OCI-LY7 (cell line): ENCODE data around the gene FGD2. TPM values are rescaled to one million over a fixed set of nuclear protein-coding genes. Genes with fewer than 3 reads are reported as not detected.
A peak's percentile ranks its signal among the peaks of the same experiment; 100 is the strongest.

ENCODE experiments used
- BruUV-seq: library from RNA; stranded (reverse); fragments of 400-500 nt; replicated peaks from 2 replicates; lab custom pipeline; 2021; lab: Mats Ljungman, UMichigan
- CTCF ChIA-PET: fragments of 300-600 bp; sonication (Branson Sonifier 250); formaldehyde crosslinking; loops from one replicate; lab custom pipeline; 2022; ENCODE audit warnings: antibody characterized with exemption; ENCODE audit not compliant: unreplicated experiment; lab: Charles Lee
- POLR2A ChIA-PET: fragments of 300-600 bp; sonication (Branson Sonifier 250); formaldehyde crosslinking; loops from one replicate; lab custom pipeline; 2022; ENCODE audit warnings: antibody characterized with exemption; lab: Charles Lee
- DNase-seq: peaks from one replicate; pipeline ENCODE4 v3.0.0-alpha.2; 2015; ENCODE audit warnings: low spot score
- H2AFZ ChIP-seq: fragments of 200-600 bp; sonication (generic), shearing (Covaris generic); 2 replicates; pipeline ENCODE4 v1.6.1; 2014; ENCODE audit warnings: mild to moderate bottlenecking, antibody characterized with exemption, low read length, moderate library complexity
- H3K27ac ChIP-seq: fragments of 200-600 bp; sonication (generic); 2 replicates; pipeline ENCODE4 v1.5.1; 2014; ENCODE audit warnings: mixed run types, low read depth, mild to moderate bottlenecking, moderate library complexity, low read length, inconsistent platforms; ENCODE audit not compliant: poor library complexity, severe bottlenecking
- H3K36me3 ChIP-seq: fragments of 200-600 bp; sonication (generic); 2 replicates; pipeline ENCODE4 v1.6.1; 2014; ENCODE audit warnings: mild to moderate bottlenecking, antibody characterized with exemption, low read length, moderate library complexity, mixed read lengths; ENCODE audit not compliant: insufficient read depth
- H3K4me1 ChIP-seq: fragments of 200-600 bp; sonication (generic); 2 replicates; pipeline ENCODE4 v1.5.1; 2014; ENCODE audit warnings: mild to moderate bottlenecking, low read length; ENCODE audit not compliant: insufficient read depth, poor library complexity, severe bottlenecking
- H3K4me2 ChIP-seq: fragments of 200-600 bp; sonication (generic); 2 replicates; pipeline ENCODE4 v1.6.1; 2014; ENCODE audit warnings: mild to moderate bottlenecking, low read length
- H3K4me3 ChIP-seq: fragments of 200-600 bp; sonication (generic); 2 replicates; pipeline ENCODE4 v1.5.1; 2014; ENCODE audit warnings: mild to moderate bottlenecking, low read depth, low read length; ENCODE audit not compliant: poor library complexity, severe bottlenecking
- H3K79me2 ChIP-seq: fragments of 200-600 bp; sonication (generic); 2 replicates; pipeline ENCODE4 v1.6.1; 2016; ENCODE audit warnings: low read depth, mild to moderate bottlenecking, low read length, moderate library complexity, mixed read lengths; ENCODE audit not compliant: insufficient read depth
- H3K9me2 ChIP-seq: fragments of 200-600 bp; sonication (generic); 2 replicates; pipeline ENCODE4 v1.6.1; 2016; ENCODE audit warnings: mild to moderate bottlenecking, low read length, mixed read lengths; ENCODE audit not compliant: insufficient read depth
- H3K9me3 ChIP-seq: fragments of 200-600 bp; sonication (generic); 2 replicates; pipeline ENCODE4 v1.6.1; 2014; ENCODE audit warnings: mild to moderate bottlenecking, mixed run types, low read length, mixed read lengths
- H4K20me1 ChIP-seq: fragments of 200-600 bp; sonication (generic); 2 replicates; pipeline ENCODE4 v1.6.1; 2014; ENCODE audit warnings: mild to moderate bottlenecking, antibody characterized with exemption, low read length, moderate library complexity, mixed read lengths; ENCODE audit not compliant: insufficient read depth
- CTCF ChIP-seq: fragments of 200-600 bp; sonication (generic); conservative IDR thresholded peaks from 2 replicates; pipeline ENCODE4 v1.5.1; 2014; ENCODE audit warnings: mild to moderate bottlenecking, antibody characterized with exemption, low read length, moderate library complexity, mixed read lengths
- EZH2phosphoT487 ChIP-seq: fragments of 200-600 bp; sonication (generic); IDR thresholded peaks from 2 replicates; pipeline ENCODE4 v1.6.1; 2018; ENCODE audit warnings: low read depth, borderline replicate concordance, mild to moderate bottlenecking, mixed run types, antibody characterized with exemption, low read length, moderate library complexity, mixed read lengths
- intact Hi-C: fragments of 100-400 bp; cut with micrococcal nuclease; formaldehyde crosslinking; loops from one replicate; pipeline ENCODE4 v1.10.0; 2022; ENCODE audit not compliant: unreplicated experiment
- total RNA-seq, 2 experiments: library from RNA; depleted of rRNA in 1 of 2; stranded (reverse); fragments of >200 nt in 1 of 2; shearing (Covaris generic) in 1 of 2; gene quantifications; 2 replicates each; pipeline ENCODE4 v1.2.3, GENCODE V29; 2014 to 2022

Gene FGD2
- total RNA-seq, 2 experiments from 2014 or later, result 27.8 to 48.6 TPM

- CTCF ChIA-PET, result no interaction called here
- POLR2A ChIA-PET, result no interaction called here
- TF ChIP-seq EZH2phosphoT487 (no peak), CTCF (no peak)
- H3K36me3 ChIP-seq, result no peaks in the 10 kb centered on the region
- intact Hi-C loops, result no loop called here
- H3K9me3 ChIP-seq, result no peaks in the 10 kb centered on the region
- no peak overlapping the region for H3K27ac ChIP-seq
- no peaks in the 10 kb centered on the region for H3K9me2 ChIP-seq
- no TSS peak for BruUV-seq
- H4K20me1 ChIP-seq, result no peaks in the 10 kb centered on the region
- peak overlapping the region; percentile 7; the same call in 1 of the 2 replicates for H3K4me2 ChIP-seq
- no peak overlapping the region for H3K4me3 ChIP-seq
- H2AFZ ChIP-seq, result peak overlapping the region; percentile 38; the same call in 1 of the 2 replicates
- DNase-seq, result peak; percentile 78
- H3K4me1 ChIP-seq, result peaks cover 12% of the 10 kb centered on the region
- no peaks in the 10 kb centered on the region for H3K79me2 ChIP-seq
These were observed 55.8 kb downstream of the FGD2 start for GRCh38 chr6:37061157-37061804.

- intact Hi-C loops, result no loop called here
- Histone ChIP-seq H3K9me3 (no peaks in the 10 kb centered on the region), H3K4me1 (peaks cover 12% of the 10 kb centered on the region), H3K9me2 (no peaks in the 10 kb centered on the region), H3K27ac (no peak overlapping the region), H3K79me2 (no peaks in the 10 kb centered on the region), H3K4me3 (no peak overlapping the region), H2AFZ (no peak overlapping the region), H3K36me3 (no peaks in the 10 kb centered on the region), H3K4me2 (no peak overlapping the region), H4K20me1 (no peaks in the 10 kb centered on the region)
- CTCF ChIA-PET, result no interaction called here
- TF ChIP-seq EZH2phosphoT487, result no peak
- TF ChIP-seq CTCF, result no peak
- BruUV-seq, result no TSS peak
- DNase-seq, result no peak
- POLR2A ChIA-PET, result no interaction called here
These were observed 57.0 kb downstream of the FGD2 start for GRCh38 chr6:37062424-37062823.
